HFF-Myc (cell line): Measurements from ENCODE around the gene KCND3.

Experiments
- DNase-seq: peaks from one replicate; pipeline ENCODE4 v3.0.0-alpha.2; 2011; ENCODE audit warnings: low read depth; ENCODE audit errors: extremely low read depth
- H3K4me3 ChIP-seq: replicated peaks from 2 replicates; pipeline ENCODE4 v1.5.1; 2011; ENCODE audit warnings: low read depth, mild to moderate bottlenecking, control low read depth, low read length
- CTCF ChIP-seq: IDR thresholded peaks from 2 replicates; pipeline ENCODE4 v1.5.1; 2012; ENCODE audit warnings: mild to moderate bottlenecking, low read depth, low read length, control low read depth; ENCODE audit errors: missing control alignments

Gene KCND3

GRCh38 chr1:111736548-111737215 is 252.8 kb downstream of the KCND3 start:
- TF ChIP-seq CTCF, result no peak
- no peak for DNase-seq
- H3K4me3 ChIP-seq, result no peak overlapping the region

GRCh38 chr1:111735858-111736544 is 253.5 kb downstream of the KCND3 start:
- no peak for TF ChIP-seq CTCF
- DNase-seq, result no peak
- no peak overlapping the region for H3K4me3 ChIP-seq

- H3K4me3 ChIP-seq, result no peak overlapping the region
- TF ChIP-seq CTCF, result no peak
- no peak for DNase-seq
Measured at GRCh38 chr1:111735321-111735720, 254.1 kb downstream of the KCND3 start.

- TF ChIP-seq CTCF, result no peak
- no peak for DNase-seq
- H3K4me3 ChIP-seq, result no peak overlapping the region
Measured at GRCh38 chr1:111734856-111735255, 254.6 kb downstream of the KCND3 start.

GRCh38 chr1:111734426-111734825 is 255.0 kb downstream of the KCND3 start:
- H3K4me3 ChIP-seq, result no peak overlapping the region
- TF ChIP-seq CTCF, result no peak
- no peak for DNase-seq

GRCh38 chr1:111733992-111734341 is 255.5 kb downstream of the KCND3 start:
- H3K4me3 ChIP-seq, result no peak overlapping the region
- DNase-seq, result no peak
- TF ChIP-seq CTCF, result no peak
